H1 (cell line): ENCODE results near the gene TMEM151B. TPM values are rescaled to one million over a fixed set of nuclear protein-coding genes. Genes with fewer than 3 reads are reported as not detected.

Experiments used
- ATF2 ChIP-seq: IDR thresholded peaks from 2 replicates; pipeline ENCODE4 v1.6.1; 2012; ENCODE audit warnings: low read length, inconsistent platforms
- BACH1 ChIP-seq: IDR thresholded peaks from 2 replicates; pipeline ENCODE4 v1.6.1; 2012; ENCODE audit warnings: low read length, improper control_type of control experiment
- CBX8 ChIP-seq: fragments of 300-800, 300-1000 bp; sonication (generic); IDR thresholded peaks from 2 replicates; pipeline ENCODE4 v1.7.1; 2016; ENCODE audit warnings: low read depth, low read length, borderline replicate concordance
- CHD1 ChIP-seq: IDR thresholded peaks from 2 replicates; pipeline ENCODE4 v1.6.1; 2012; ENCODE audit warnings: low read depth, low read length, improper control_type of control experiment
- CHD2 ChIP-seq: IDR thresholded peaks from 2 replicates; pipeline ENCODE4 v1.6.1; 2012; ENCODE audit warnings: low read length, improper control_type of control experiment
- CREB1 ChIP-seq: IDR thresholded peaks from 2 replicates; pipeline ENCODE4 v1.6.1; 2012; ENCODE audit warnings: inconsistent platforms
- CTCF ChIP-seq, 3 experiments: IDR thresholded peaks; 1 replicate in 2 of 3; 2 replicates in 1 of 3; pipeline versions ENCODE4 v1.5.1 to v1.6.1; 2011; ENCODE audit warnings: low read length in 3 of 3, mild to moderate bottlenecking in 3 of 3, inconsistent platforms in 2 of 3, low read depth in 1 of 3, moderate library complexity in 1 of 3; ENCODE audit not compliant: insufficient read depth in 1 of 3; ENCODE audit errors: control extremely low read depth in 1 of 3
- E2F6 ChIP-seq: IDR thresholded peaks from 2 replicates; pipeline ENCODE4 v1.6.1; 2012; ENCODE audit warnings: inconsistent platforms
- FOSL1 ChIP-seq: IDR thresholded peaks from 2 replicates; pipeline ENCODE4 v1.6.1; 2011; ENCODE audit warnings: mild to moderate bottlenecking, low read depth, low read length, moderate library complexity; ENCODE audit not compliant: insufficient read depth
- GABPA ChIP-seq: IDR thresholded peaks from 2 replicates; pipeline ENCODE4 v1.6.1; 2011; ENCODE audit warnings: mild to moderate bottlenecking, low read length, moderate library complexity, borderline replicate concordance; ENCODE audit not compliant: insufficient read depth
- HDAC2 ChIP-seq, 2 experiments: fragments of 300-600 bp in 1 of 2; sonication (generic) in 1 of 2; IDR thresholded peaks; 2 replicates each; pipeline ENCODE4 v1.6.1; 2011 to 2012; ENCODE audit warnings: low read depth in 2 of 2, low read length in 2 of 2, mild to moderate bottlenecking in 2 of 2, moderate library complexity in 2 of 2, borderline replicate concordance in 1 of 2, inconsistent platforms in 1 of 2
- JUND ChIP-seq: IDR thresholded peaks from 2 replicates; pipeline ENCODE4 v1.6.1; 2011; ENCODE audit warnings: mild to moderate bottlenecking, improper control_type of control experiment, low read length
- MAFK ChIP-seq: IDR thresholded peaks from 2 replicates; pipeline ENCODE4 v1.6.1; 2012; ENCODE audit warnings: low read depth, mild to moderate bottlenecking, improper control_type of control experiment, low read length
- POLR2A ChIP-seq, 2 experiments: IDR thresholded peaks; 1 replicate in 1 of 2; 2 replicates in 1 of 2; pipeline ENCODE4 v1.6.1; 2011; ENCODE audit warnings: low read depth in 2 of 2, low read length in 2 of 2, mild to moderate bottlenecking in 2 of 2; ENCODE audit errors: control extremely low read depth in 1 of 2
- SAP30 ChIP-seq: fragments of 300-600 bp; sonication (generic); IDR thresholded peaks from 2 replicates; pipeline ENCODE4 v1.7.1; 2012; ENCODE audit warnings: low read length, moderate library complexity, mild to moderate bottlenecking, inconsistent platforms; ENCODE audit not compliant: insufficient read depth, insufficient replicate concordance
- SIN3A ChIP-seq, 2 experiments: IDR thresholded peaks in 1 of 2; conservative IDR thresholded peaks in 1 of 2; 2 replicates each; pipeline ENCODE4 v1.6.1; 2011 to 2012; ENCODE audit warnings: low read length in 2 of 2, improper control_type of control experiment in 1 of 2, low read depth in 1 of 2, mild to moderate bottlenecking in 1 of 2
- SP2 ChIP-seq: IDR thresholded peaks from 2 replicates; pipeline ENCODE4 v1.6.1; 2012; ENCODE audit warnings: mild to moderate bottlenecking, low read length, inconsistent platforms
- TAF1 ChIP-seq: IDR thresholded peaks from 2 replicates; pipeline ENCODE4 v1.6.1; 2011; ENCODE audit warnings: mild to moderate bottlenecking, low read depth, low read length
- TAF7 ChIP-seq: optimal IDR thresholded peaks from 2 replicates; pipeline ENCODE3; 2011; ENCODE audit warnings: low read depth, mild to moderate bottlenecking, inconsistent platforms, low read length, moderate library complexity, borderline replicate concordance
- polyA plus RNA-seq, 7 experiments: library from polyadenylated mRNA; depleted of rRNA in 3 of 7; stranded (reverse) in 5 of 7; unstranded in 2 of 7; fragments of >200 nt in 5 of 7; fragments of 200-250 nt in 2 of 7; gene quantifications; 1 replicate in 5 of 7; 2 replicates in 1 of 7; 4 replicates in 1 of 7; pipeline versions ENCODE4 v1.2.1 to v1.2.3, GENCODE V29; 2011 to 2013; ENCODE audit warnings: missing spikeins in 2 of 7, mixed read lengths in 2 of 7
- total RNA-seq: library from RNA; stranded (reverse); fragmentation: NEBNext Ultra II Directional; extraction: Animal tissue kit (Norgen Biotek cat#: 25700); gene quantifications from 2 replicates; pipeline ENCODE4 v1.2.1, GENCODE V29; 2021

The TMEM151B gene
- total and polyA plus RNA-seq, 2 of the 8 experiments (the other 6 are each of a cell fraction or from before 2014, with no cell fraction given): 8.0 to 15.5 TPM

- TF ChIP-seq SIN3A (conservative IDR thresholded peaks at IDR 0.05 in 1 of 2, IDR thresholded peaks at IDR 0.05 in 1 of 2; ENCODE audit: low read depth in 1 of 2, low read length in 2 of 2) (peak in 1 of 2 experiments; percentile 75; a peak in 2 of 4 replicates), SP2 (no peak), E2F6 (peak; percentile 69), CHD1 (no peak), MAFK (no peak), TAF1 (peak; percentile 66), GABPA (no peak), HDAC2 (IDR thresholded peaks at IDR 0.05; ENCODE audit: borderline replicate concordance in 1 of 2, low read depth in 2 of 2, low read length in 2 of 2) (0 out of 4 replicates have a peak, but pooled peaks have one; percentile 31 to 49), TAF7 (peak; percentile 54), SAP30 (peak; percentile 10), POLR2A (IDR thresholded peaks at IDR 0.05; ENCODE audit: control extremely low read depth in 1 of 2, low read depth in 2 of 2, low read length in 2 of 2) (peak in 1 of 2 experiments; percentile 65; a peak in 2 of 3 replicates), ATF2 (no peak), JUND (no peak), CHD2 (no peak), FOSL1 (no peak), CBX8 (no peak), CTCF (IDR thresholded peaks at IDR 0.05; ENCODE audit: control extremely low read depth in 1 of 3, insufficient read depth in 1 of 3, low read depth in 1 of 3, low read length in 3 of 3) (peak in 2 of 3 experiments; percentile 39 to 44; a peak in 3 of 4 replicates), BACH1 (no peak), CREB1 (peak; percentile 53; the same call in 1 of the 2 replicates)
These were observed 46.8 kb upstream of the TMEM151B start, which contains the start of gene SLC29A1 (continued) for GRCh38 chr6:44223319-44224028.
